Measurements from ENCODE around the gene RABGAP1. TPM values are rescaled to one million over a fixed set of nuclear protein-coding genes. Genes with fewer than 3 reads are reported as not detected.
A peak's percentile ranks its signal among the peaks of the same experiment; 100 is the strongest.

The RABGAP1 gene
- total RNA-seq, 2 experiments from 2014 or later, result 20.6 to 24.9 TPM

DNA sequence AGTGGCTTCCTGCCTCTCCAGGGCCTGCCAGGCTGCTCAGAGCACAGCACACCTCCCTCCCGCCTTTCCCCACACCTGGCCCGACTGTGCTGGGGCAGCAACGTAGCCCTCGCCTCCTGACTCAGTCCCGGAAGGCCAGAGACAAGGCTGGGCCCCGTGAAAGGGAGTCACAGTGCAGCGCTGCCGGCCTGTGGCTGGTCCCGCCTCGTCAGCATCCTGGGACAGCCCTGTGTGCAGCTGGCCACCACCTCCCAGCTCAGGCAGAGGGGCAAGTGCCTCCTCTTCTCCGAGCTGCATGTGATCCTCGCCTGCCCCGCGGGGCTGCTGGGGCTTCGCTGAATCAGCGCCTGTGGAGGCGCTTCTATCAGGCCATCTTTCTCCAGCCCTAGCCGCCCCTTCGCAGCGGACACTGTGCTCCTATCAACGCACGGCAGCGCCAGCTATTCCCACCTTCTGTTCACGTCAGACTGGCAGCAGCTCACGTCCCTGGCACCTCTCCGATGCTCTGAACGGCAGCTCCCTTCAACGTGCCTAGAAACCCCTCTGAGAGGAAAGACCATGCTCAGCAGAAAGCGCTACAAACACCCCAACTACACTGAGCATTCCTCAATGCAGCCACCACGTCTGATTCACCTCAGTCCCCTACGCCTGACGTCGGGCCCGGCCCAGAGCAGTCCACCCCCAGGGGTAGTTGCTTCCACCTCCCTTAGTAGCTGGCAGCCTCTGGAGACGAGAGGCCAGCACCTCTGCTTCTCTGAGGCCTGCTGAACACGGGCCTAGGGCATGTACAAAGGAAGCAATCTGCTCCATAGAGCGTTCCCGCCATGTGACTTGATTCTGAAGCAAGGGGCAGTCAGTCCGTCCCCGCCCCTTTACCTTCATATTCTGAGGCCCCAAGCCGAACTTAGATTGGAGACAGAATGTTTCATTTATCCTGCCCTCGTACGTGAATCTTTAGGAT lies 171.5 kb downstream of the RABGAP1 start:
- H3K27me3 ChIP-seq (ENCODE audit: control insufficient read depth in 1 of 2, insufficient read depth in 2 of 2, low read length in 2 of 2), result no peaks in the 10 kb centered on the region
- peak in 4 of 14 experiments; percentile 2 to 18 (median 9) for DNase-seq
- peak overlapping the region; percentile 79 for H3K27ac Mint-ChIP-seq
- no peaks in the 10 kb centered on the region for H3K9me3 ChIP-seq (ENCODE audit: control insufficient read depth in 1 of 2, insufficient read depth in 1 of 2, low read length in 2 of 2)
- H3K4me1 ChIP-seq (ENCODE audit: insufficient read depth, low read length), result peaks cover 20% of the 10 kb centered on the region
- H3K4me1 Mint-ChIP-seq (ENCODE audit: low read depth), result peaks cover 28% of the 10 kb centered on the region
- CTCF ChIA-PET, result no interaction called here
- no peaks in the 10 kb centered on the region for H3K27me3 Mint-ChIP-seq
- H3K9me3 Mint-ChIP-seq, result no peaks in the 10 kb centered on the region
- H3K36me3 ChIP-seq (ENCODE audit: insufficient read depth, low read length), result peaks cover 27% of the 10 kb centered on the region
- POLR2A ChIA-PET, result interaction anchor here (1.1 kb wide), 1 partner anchor 18 kb away, joined by 3 read pairs; no protein-coding TSS in a partner anchor
- peak; percentile 62 for ATAC-seq (ENCODE audit: poor library complexity)
- no peak overlapping the region for H3K4me3 ChIP-seq (ENCODE audit: low read length)
- no peak overlapping the region for H3K4me3 Mint-ChIP-seq
- TF ChIP-seq, protein P1, sequence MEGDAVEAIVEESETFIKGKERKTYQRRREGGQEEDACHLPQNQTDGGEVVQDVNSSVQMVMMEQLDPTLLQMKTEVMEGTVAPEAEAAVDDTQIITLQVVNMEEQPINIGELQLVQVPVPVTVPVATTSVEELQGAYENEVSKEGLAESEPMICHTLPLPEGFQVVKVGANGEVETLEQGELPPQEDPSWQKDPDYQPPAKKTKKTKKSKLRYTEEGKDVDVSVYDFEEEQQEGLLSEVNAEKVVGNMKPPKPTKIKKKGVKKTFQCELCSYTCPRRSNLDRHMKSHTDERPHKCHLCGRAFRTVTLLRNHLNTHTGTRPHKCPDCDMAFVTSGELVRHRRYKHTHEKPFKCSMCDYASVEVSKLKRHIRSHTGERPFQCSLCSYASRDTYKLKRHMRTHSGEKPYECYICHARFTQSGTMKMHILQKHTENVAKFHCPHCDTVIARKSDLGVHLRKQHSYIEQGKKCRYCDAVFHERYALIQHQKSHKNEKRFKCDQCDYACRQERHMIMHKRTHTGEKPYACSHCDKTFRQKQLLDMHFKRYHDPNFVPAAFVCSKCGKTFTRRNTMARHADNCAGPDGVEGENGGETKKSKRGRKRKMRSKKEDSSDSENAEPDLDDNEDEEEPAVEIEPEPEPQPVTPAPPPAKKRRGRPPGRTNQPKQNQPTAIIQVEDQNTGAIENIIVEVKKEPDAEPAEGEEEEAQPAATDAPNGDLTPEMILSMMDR (IDR thresholded peaks at IDR 0.05), result no peak
- H3K36me3 Mint-ChIP-seq (ENCODE audit: low read depth), result peaks cover 27% of the 10 kb centered on the region
- H3K27ac ChIP-seq (ENCODE audit: low read depth in 1 of 2, low read length in 2 of 2), result peak overlapping the region in 1 of 2 donors; percentile 61
- intact Hi-C loops (cut with DNase I, micrococcal nuclease), result no loop called here

DNA sequence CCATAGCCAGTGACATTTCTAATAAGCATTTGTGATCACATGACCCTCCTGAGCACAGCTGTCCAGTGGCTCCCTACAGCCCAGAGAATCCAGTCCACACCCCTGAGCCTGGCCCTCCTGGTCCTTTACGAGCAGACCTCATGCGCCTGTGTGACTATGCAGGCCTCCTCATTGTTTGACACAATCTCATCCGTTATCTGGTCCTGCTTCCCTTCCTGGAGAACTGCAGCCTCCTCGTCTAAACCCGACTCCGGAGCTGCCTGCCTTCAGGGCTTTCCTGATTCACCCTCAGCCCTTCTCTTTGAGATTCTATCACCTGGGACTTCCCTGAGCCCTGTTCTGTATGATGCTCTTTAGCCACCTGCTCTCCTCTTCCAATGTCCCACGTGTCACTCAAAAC lies 172.4 kb downstream of the RABGAP1 start:
- Mint-ChIP-seq H3K9me3 (no peaks in the 10 kb centered on the region), H3K27me3 (no peaks in the 10 kb centered on the region), H3K36me3 (ENCODE audit: low read depth) (peaks cover 19% of the 10 kb centered on the region), H3K27ac (peak overlapping the region; percentile 79), H3K4me1 (ENCODE audit: low read depth) (peaks cover 28% of the 10 kb centered on the region), H3K4me3 (no peak overlapping the region)
- CTCF ChIA-PET, result no interaction called here
- Histone ChIP-seq H3K4me1 (ENCODE audit: insufficient read depth, low read length) (peaks cover 20% of the 10 kb centered on the region), H3K4me3 (ENCODE audit: low read length) (no peak overlapping the region), H3K36me3 (ENCODE audit: insufficient read depth, low read length) (peaks cover 21% of the 10 kb centered on the region), H3K9me3 (ENCODE audit: control insufficient read depth in 1 of 2, insufficient read depth in 1 of 2, low read length in 2 of 2) (no peaks in the 10 kb centered on the region), H3K27me3 (ENCODE audit: control insufficient read depth in 1 of 2, insufficient read depth in 2 of 2, low read length in 2 of 2) (no peaks in the 10 kb centered on the region), H3K27ac (ENCODE audit: low read depth in 1 of 2, low read length in 2 of 2) (no peak overlapping the region)
- POLR2A ChIA-PET, result no interaction called here
- TF ChIP-seq, protein P1 (IDR thresholded peaks at IDR 0.05), result no peak
- ATAC-seq (ENCODE audit: poor library complexity) (no peak), DNase-seq (no peak)
- intact Hi-C loops (cut with DNase I, micrococcal nuclease), result no loop called here

DNA sequence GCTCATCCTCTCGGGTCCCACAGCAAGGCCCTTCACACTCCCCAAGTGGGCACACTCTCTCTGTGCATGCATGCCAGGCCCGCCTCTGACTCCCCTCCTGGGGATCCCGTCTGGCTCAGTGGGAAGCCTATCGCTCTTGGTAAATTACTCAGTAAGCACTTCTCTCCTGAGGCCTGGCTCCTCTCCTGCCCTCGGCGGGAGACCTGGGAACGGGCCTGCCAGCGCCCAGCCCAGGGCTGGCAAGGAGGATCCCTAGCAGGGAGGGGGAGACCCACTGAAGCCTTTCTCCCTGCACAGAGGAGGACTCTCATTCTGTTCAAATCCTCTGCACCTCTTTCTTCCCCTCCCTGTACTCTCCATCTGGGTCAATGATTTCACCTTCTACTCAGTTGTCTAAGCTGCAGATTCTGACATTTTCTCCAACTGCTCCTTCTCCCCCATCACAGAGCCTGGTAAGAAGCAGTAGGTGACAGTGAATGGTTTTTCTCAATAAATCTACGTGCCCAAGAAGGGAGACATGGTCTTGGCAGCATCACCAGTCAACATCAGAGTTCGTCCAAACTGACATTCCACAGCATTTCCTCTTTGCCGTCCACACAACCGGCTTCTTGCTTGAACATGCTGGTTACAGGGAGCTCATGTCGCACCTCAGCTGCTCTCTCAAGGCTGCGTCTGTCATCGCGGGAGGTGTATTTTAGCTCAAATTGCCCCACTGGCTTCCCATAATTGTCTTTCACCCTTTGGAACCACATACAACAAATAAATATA lies 174.5 kb downstream of the RABGAP1 start:
- POLR2A ChIA-PET, result no interaction called here
- H3K27me3 Mint-ChIP-seq, result no peaks in the 10 kb centered on the region

More for the DNA sequence above, 174.5 kb downstream of the RABGAP1 start:
- no peaks in the 10 kb centered on the region for H3K9me3 Mint-ChIP-seq
- Histone ChIP-seq H3K4me3 (ENCODE audit: low read length) (no peak overlapping the region), H3K36me3 (ENCODE audit: insufficient read depth, low read length) (peaks cover 9% of the 10 kb centered on the region), H3K27me3 (ENCODE audit: control insufficient read depth in 1 of 2, insufficient read depth in 2 of 2, low read length in 2 of 2) (no peaks in the 10 kb centered on the region), H3K4me1 (ENCODE audit: insufficient read depth, low read length) (peaks cover 20% of the 10 kb centered on the region), H3K9me3 (ENCODE audit: control insufficient read depth in 1 of 2, insufficient read depth in 1 of 2, low read length in 2 of 2) (no peaks in the 10 kb centered on the region), H3K27ac (ENCODE audit: low read depth in 1 of 2, low read length in 2 of 2) (no peak overlapping the region)
- H3K4me3 Mint-ChIP-seq, result no peak overlapping the region
- intact Hi-C loops (cut with DNase I, micrococcal nuclease), result no loop called here
- H3K27ac Mint-ChIP-seq, result peak overlapping the region; percentile 70
- peaks cover 28% of the 10 kb centered on the region for H3K4me1 Mint-ChIP-seq (ENCODE audit: low read depth)
- ATAC-seq (ENCODE audit: poor library complexity) (no peak), DNase-seq (no peak)
- TF ChIP-seq, protein P1 (IDR thresholded peaks at IDR 0.05), result no peak
- CTCF ChIA-PET, result no interaction called here
- H3K36me3 Mint-ChIP-seq (ENCODE audit: low read depth), result peaks cover 10% of the 10 kb centered on the region
